Measurements from ENCODE around the gene CEACAM18.

The CEACAM18 gene

DNA sequence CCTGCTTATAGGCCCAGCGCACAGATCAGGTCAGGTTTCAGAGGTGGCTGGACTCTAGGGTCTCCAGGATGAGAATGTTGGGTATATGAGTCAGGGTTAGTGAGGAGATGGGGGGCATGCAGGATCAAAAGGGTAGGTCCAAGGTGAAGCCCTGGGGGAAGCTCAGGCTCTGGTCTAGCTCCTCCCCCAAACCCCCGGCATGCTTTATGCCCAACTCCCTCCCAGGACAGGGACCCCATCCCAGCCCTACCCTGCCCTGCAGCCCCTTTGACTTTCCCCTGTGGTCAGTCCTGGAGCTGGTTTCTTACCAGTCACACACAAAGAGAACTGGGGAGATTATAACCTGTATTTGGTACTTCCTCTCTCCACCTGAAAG is 9.8 kb upstream of the CEACAM18 start:
- TF ChIP-seq TAF1 (IDR thresholded peaks at IDR 0.05; ENCODE audit: borderline replicate concordance, insufficient read depth, low read length) = no peak
- TF ChIP-seq POLR2AphosphoS5 (IDR thresholded peaks at IDR 0.05; ENCODE audit: low read depth, low read length) = no peak
- TF ChIP-seq SIN3A (IDR thresholded peaks at IDR 0.05; ENCODE audit: borderline replicate concordance, insufficient read depth, low read length) = no peak
- TF ChIP-seq REST (IDR thresholded peaks at IDR 0.05; ENCODE audit: insufficient read depth in 1 of 2, low read depth in 2 of 2, low read length in 2 of 2) = no peak
- no peak for TF ChIP-seq FOXP2 (optimal IDR thresholded peaks at IDR 0.05; ENCODE audit: borderline replicate concordance, extremely low read depth, extremely low read length, insufficient read depth)

DNA sequence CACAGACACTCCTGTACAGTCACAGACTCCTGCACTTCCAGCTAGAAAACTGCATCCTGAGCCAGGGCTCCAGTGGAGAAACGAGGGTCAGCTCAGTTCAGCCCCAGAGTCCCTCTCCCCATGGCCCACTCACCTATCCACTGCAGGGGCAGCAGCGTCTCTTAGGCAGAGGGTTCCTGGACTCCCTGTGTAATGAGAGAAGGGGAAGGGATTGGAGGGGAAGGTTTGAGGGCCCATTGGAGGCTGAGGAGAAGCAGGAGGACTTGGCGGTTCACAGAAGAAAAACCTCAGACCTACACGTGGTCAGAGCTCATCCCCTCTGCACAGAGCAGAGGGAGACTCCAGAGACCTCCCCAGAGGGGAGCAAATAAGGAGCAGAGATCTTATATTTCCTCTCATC is 9.2 kb upstream of the CEACAM18 start:
- TF ChIP-seq POLR2AphosphoS5 (IDR thresholded peaks at IDR 0.05; ENCODE audit: low read depth, low read length) (no peak), FOXP2 (optimal IDR thresholded peaks at IDR 0.05; ENCODE audit: borderline replicate concordance, extremely low read depth, extremely low read length, insufficient read depth) (no peak), SIN3A (IDR thresholded peaks at IDR 0.05; ENCODE audit: borderline replicate concordance, insufficient read depth, low read length) (no peak), TAF1 (IDR thresholded peaks at IDR 0.05; ENCODE audit: borderline replicate concordance, insufficient read depth, low read length) (no peak)

- TF ChIP-seq POLR2AphosphoS5 (IDR thresholded peaks at IDR 0.05; ENCODE audit: low read depth, low read length) (no peak), REST (IDR thresholded peaks at IDR 0.05; ENCODE audit: insufficient read depth in 1 of 2, low read depth in 2 of 2, low read length in 2 of 2) (no peak), TAF1 (IDR thresholded peaks at IDR 0.05; ENCODE audit: borderline replicate concordance, insufficient read depth, low read length) (no peak), SIN3A (IDR thresholded peaks at IDR 0.05; ENCODE audit: borderline replicate concordance, insufficient read depth, low read length) (no peak), FOXP2 (optimal IDR thresholded peaks at IDR 0.05; ENCODE audit: borderline replicate concordance, extremely low read depth, extremely low read length, insufficient read depth) (no peak)
Measured at GRCh38 chr19:51469629-51470028, 8.7 kb upstream of the CEACAM18 start.

- TF ChIP-seq TAF1 (IDR thresholded peaks at IDR 0.05; ENCODE audit: borderline replicate concordance, insufficient read depth, low read length) = no peak
- TF ChIP-seq FOXP2 (optimal IDR thresholded peaks at IDR 0.05; ENCODE audit: borderline replicate concordance, extremely low read depth, extremely low read length, insufficient read depth) = no peak
- no peak for TF ChIP-seq REST (IDR thresholded peaks at IDR 0.05; ENCODE audit: insufficient read depth in 1 of 2, low read depth in 2 of 2, low read length in 2 of 2)
- TF ChIP-seq SIN3A (IDR thresholded peaks at IDR 0.05; ENCODE audit: borderline replicate concordance, insufficient read depth, low read length) = no peak
- no peak for TF ChIP-seq POLR2AphosphoS5 (IDR thresholded peaks at IDR 0.05; ENCODE audit: low read depth, low read length)
Measured at GRCh38 chr19:51470966-51471365, 7.4 kb upstream of the CEACAM18 start.

GRCh38 chr19:51471527-51471926 is 6.8 kb upstream of the CEACAM18 start:
- TF ChIP-seq POLR2AphosphoS5 (IDR thresholded peaks at IDR 0.05; ENCODE audit: low read depth, low read length) (no peak), SIN3A (IDR thresholded peaks at IDR 0.05; ENCODE audit: borderline replicate concordance, insufficient read depth, low read length) (no peak), FOXP2 (optimal IDR thresholded peaks at IDR 0.05; ENCODE audit: borderline replicate concordance, extremely low read depth, extremely low read length, insufficient read depth) (no peak), REST (IDR thresholded peaks at IDR 0.05; ENCODE audit: insufficient read depth in 1 of 2, low read depth in 2 of 2, low read length in 2 of 2) (no peak), TAF1 (IDR thresholded peaks at IDR 0.05; ENCODE audit: borderline replicate concordance, insufficient read depth, low read length) (no peak)
